Panc1 (cell line): Measurements from ENCODE around the gene GALNT13. TPM values are rescaled to one million over a fixed set of nuclear protein-coding genes. Genes with fewer than 3 reads are reported as not detected.

Experiments used
- ATAC-seq: fragments of 200-7000 bp; cut with Tn5 transposase; 2 replicates; pipeline ENCODE4 v1.9.1; 2020; ENCODE audit warnings: mild to moderate bottlenecking, moderate library complexity
- BruUV-seq: library from RNA; stranded (reverse); fragments of 400-500 nt; replicated peaks from 2 replicates; lab custom pipeline; 2021; lab: Mats Ljungman, UMichigan
- CTCF ChIA-PET: fragments of 300-600 bp; sonication (Branson Sonifier 250); formaldehyde crosslinking; loops from one replicate; lab custom pipeline; 2022; ENCODE audit warnings: antibody characterized with exemption; lab: Charles Lee
- POLR2A ChIA-PET: fragments of 300-600 bp; sonication (Branson Sonifier 250); formaldehyde crosslinking; loops from one replicate; lab custom pipeline; 2022; ENCODE audit warnings: antibody characterized with exemption; lab: Charles Lee
- DNase-seq: peaks from one replicate; pipeline ENCODE4 v3.0.0-alpha.2; 2010; ENCODE audit warnings: low read depth, low spot score
- H3K27ac ChIP-seq: 2 replicates; pipeline ENCODE4 v1.5.1; 2011; ENCODE audit warnings: mild to moderate bottlenecking, low read length, inconsistent platforms
- H3K27me3 ChIP-seq: fragments of 200-500 bp; sonication (Bioruptor generic); 2 replicates; pipeline ENCODE4 v1.6.0; 2014; ENCODE audit warnings: low read length, inconsistent platforms; ENCODE audit not compliant: control insufficient read depth, insufficient read depth
- H3K36me3 ChIP-seq: fragments of 200-500 bp; sonication (Bioruptor generic); 2 replicates; pipeline ENCODE4 v1.5.1; 2014; ENCODE audit warnings: inconsistent platforms, mild to moderate bottlenecking, low read length, moderate library complexity; ENCODE audit not compliant: control insufficient read depth, insufficient read depth
- H3K4me1 ChIP-seq: 2 replicates; pipeline ENCODE4 v1.5.1; 2011; ENCODE audit warnings: inconsistent platforms, mild to moderate bottlenecking, low read length, moderate library complexity; ENCODE audit not compliant: control insufficient read depth, insufficient read depth
- H3K4me3 ChIP-seq, 2 experiments: 2 replicates each; pipeline ENCODE4 v1.5.1; 2011 to 2012; ENCODE audit warnings: low read depth in 2 of 2, low read length in 2 of 2, mild to moderate bottlenecking in 2 of 2, inconsistent platforms in 1 of 2, moderate library complexity in 1 of 2
- H3K9me3 ChIP-seq: fragments of 200-500 bp; sonication (Bioruptor generic); 2 replicates; pipeline ENCODE4 v1.5.1; 2014; ENCODE audit warnings: low read depth, mild to moderate bottlenecking, inconsistent platforms, low read length, moderate library complexity; ENCODE audit not compliant: control insufficient read depth, insufficient read depth
- POLR2AphosphoS5 ChIP-seq: IDR thresholded peaks from 2 replicates; pipeline ENCODE4 v1.6.1; 2012; ENCODE audit warnings: mild to moderate bottlenecking, low read depth, low read length, moderate library complexity
- SIN3A ChIP-seq: IDR thresholded peaks from 2 replicates; pipeline ENCODE4 v1.6.1; 2012; ENCODE audit warnings: low read depth, mild to moderate bottlenecking, low read length, moderate library complexity, borderline replicate concordance; ENCODE audit not compliant: insufficient read depth
- TCF7L2 ChIP-seq: IDR thresholded peaks from 2 replicates; pipeline ENCODE4 v1.6.1; 2011; ENCODE audit warnings: mild to moderate bottlenecking, low read depth, low read length, inconsistent platforms
- in situ Hi-C: cut with HindIII; loops from 2 replicates; pipeline ENCODE4 v1.10.0; 2016; ENCODE audit warnings: low sequenced_read_pairs, low pct_unique_long_range_greater_than_20kb
- intact Hi-C: fragments of 100-400 bp; cut with micrococcal nuclease; formaldehyde crosslinking; loops from one replicate; pipeline ENCODE4 v1.10.0; 2022; ENCODE audit not compliant: unreplicated experiment
- total RNA-seq: library from RNA; stranded (reverse); gene quantifications from one replicate; pipeline ENCODE4 v1.2.1, GENCODE V29; 2021; ENCODE audit not compliant: unreplicated experiment
- TF ChIP-seq, protein P1 (sequence below), 2 experiments: IDR thresholded peaks; 2 replicates each; pipeline ENCODE4 v1.6.1; 2011 to 2012; ENCODE audit warnings: low read depth in 2 of 2, control low read depth in 1 of 2, low read length in 1 of 2, mild to moderate bottlenecking in 1 of 2, moderate library complexity in 1 of 2; ENCODE audit not compliant: insufficient read depth in 1 of 2
- TF ChIP-seq, protein P2 (sequence below): fragments of 450-650 bp; IDR thresholded peaks from 2 replicates; pipeline ENCODE4 v1.5.1; 2017; ENCODE audit warnings: mild to moderate bottlenecking

Gene GALNT13
- total RNA-seq, 1 experiment from 2014 or later = not detected

DNA sequence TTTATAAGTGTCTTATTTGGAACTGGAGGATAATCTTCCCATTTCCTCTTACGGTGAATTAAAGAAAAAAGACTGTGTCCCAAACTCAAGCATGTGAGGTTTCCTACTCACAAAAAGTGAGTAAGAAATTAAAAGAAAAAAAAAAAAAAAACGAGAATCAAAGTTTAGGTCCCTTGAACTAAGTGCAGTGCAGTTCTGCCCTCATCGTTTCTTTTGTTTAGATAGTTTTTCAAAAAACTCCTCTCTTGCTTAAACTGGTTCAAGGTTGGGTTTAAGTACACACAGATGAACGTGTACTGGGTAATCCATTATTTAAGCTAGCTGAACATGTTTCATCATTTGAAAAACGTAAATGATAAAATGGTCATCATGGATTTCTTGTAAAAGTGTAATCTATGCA lies 590.9 kb downstream of the GALNT13 start:
- no peaks in the 10 kb centered on the region for H3K36me3 ChIP-seq
- H3K4me1 ChIP-seq = no peaks in the 10 kb centered on the region
- in situ Hi-C loops (no loop called here), intact Hi-C loops (no loop called here)
- no peak for ATAC-seq
- H3K9me3 ChIP-seq = no peaks in the 10 kb centered on the region
- no peak overlapping the region for H3K4me3 ChIP-seq
- no TSS peak for BruUV-seq
- CTCF ChIA-PET = no interaction called here
- POLR2A ChIA-PET = no interaction called here
- H3K27ac ChIP-seq = no peak overlapping the region
- TF ChIP-seq POLR2AphosphoS5 = no peak
- TF ChIP-seq SIN3A = no peak
- TF ChIP-seq, protein P1, sequence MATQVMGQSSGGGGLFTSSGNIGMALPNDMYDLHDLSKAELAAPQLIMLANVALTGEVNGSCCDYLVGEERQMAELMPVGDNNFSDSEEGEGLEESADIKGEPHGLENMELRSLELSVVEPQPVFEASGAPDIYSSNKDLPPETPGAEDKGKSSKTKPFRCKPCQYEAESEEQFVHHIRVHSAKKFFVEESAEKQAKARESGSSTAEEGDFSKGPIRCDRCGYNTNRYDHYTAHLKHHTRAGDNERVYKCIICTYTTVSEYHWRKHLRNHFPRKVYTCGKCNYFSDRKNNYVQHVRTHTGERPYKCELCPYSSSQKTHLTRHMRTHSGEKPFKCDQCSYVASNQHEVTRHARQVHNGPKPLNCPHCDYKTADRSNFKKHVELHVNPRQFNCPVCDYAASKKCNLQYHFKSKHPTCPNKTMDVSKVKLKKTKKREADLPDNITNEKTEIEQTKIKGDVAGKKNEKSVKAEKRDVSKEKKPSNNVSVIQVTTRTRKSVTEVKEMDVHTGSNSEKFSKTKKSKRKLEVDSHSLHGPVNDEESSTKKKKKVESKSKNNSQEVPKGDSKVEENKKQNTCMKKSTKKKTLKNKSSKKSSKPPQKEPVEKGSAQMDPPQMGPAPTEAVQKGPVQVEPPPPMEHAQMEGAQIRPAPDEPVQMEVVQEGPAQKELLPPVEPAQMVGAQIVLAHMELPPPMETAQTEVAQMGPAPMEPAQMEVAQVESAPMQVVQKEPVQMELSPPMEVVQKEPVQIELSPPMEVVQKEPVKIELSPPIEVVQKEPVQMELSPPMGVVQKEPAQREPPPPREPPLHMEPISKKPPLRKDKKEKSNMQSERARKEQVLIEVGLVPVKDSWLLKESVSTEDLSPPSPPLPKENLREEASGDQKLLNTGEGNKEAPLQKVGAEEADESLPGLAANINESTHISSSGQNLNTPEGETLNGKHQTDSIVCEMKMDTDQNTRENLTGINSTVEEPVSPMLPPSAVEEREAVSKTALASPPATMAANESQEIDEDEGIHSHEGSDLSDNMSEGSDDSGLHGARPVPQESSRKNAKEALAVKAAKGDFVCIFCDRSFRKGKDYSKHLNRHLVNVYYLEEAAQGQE (IDR thresholded peaks at IDR 0.05; ENCODE audit: insufficient read depth in 1 of 2, low read depth in 2 of 2, low read length in 1 of 2) = no peak
- TF ChIP-seq, protein P2, sequence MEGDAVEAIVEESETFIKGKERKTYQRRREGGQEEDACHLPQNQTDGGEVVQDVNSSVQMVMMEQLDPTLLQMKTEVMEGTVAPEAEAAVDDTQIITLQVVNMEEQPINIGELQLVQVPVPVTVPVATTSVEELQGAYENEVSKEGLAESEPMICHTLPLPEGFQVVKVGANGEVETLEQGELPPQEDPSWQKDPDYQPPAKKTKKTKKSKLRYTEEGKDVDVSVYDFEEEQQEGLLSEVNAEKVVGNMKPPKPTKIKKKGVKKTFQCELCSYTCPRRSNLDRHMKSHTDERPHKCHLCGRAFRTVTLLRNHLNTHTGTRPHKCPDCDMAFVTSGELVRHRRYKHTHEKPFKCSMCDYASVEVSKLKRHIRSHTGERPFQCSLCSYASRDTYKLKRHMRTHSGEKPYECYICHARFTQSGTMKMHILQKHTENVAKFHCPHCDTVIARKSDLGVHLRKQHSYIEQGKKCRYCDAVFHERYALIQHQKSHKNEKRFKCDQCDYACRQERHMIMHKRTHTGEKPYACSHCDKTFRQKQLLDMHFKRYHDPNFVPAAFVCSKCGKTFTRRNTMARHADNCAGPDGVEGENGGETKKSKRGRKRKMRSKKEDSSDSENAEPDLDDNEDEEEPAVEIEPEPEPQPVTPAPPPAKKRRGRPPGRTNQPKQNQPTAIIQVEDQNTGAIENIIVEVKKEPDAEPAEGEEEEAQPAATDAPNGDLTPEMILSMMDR = no peak
- no peak for TF ChIP-seq TCF7L2
- no peak for DNase-seq
- no peaks in the 10 kb centered on the region for H3K27me3 ChIP-seq

DNA sequence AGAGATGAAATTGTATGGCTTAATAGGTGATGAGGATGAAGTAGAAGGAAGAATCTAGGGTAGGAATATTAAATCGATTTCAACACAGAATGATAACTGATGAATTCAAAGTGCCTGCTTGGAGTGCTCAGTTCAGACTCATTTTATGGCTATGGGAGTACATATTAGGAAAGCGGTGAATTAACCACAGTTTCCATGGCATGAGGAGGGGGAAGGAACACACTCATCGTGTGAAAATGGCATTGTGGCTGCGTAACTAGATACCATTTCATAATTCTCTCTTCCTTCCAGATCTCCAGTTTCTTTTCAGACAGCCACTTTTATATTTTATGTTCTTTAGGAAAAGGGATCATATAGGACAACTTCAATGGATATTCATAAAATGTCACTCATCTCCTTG lies 594.5 kb downstream of the GALNT13 start:
- no peaks in the 10 kb centered on the region for H3K9me3 ChIP-seq
- ChIA-PET POLR2A (no interaction called here), CTCF (no interaction called here)
- H3K27me3 ChIP-seq = no peaks in the 10 kb centered on the region
- TF ChIP-seq TCF7L2 (no peak), POLR2AphosphoS5 (no peak), SIN3A (no peak)
- TF ChIP-seq, protein P2 = no peak
- TF ChIP-seq, protein P1 (IDR thresholded peaks at IDR 0.05; ENCODE audit: insufficient read depth in 1 of 2, low read depth in 2 of 2, low read length in 1 of 2) = no peak
- in situ Hi-C loops (no loop called here), intact Hi-C loops (no loop called here)
- no peaks in the 10 kb centered on the region for H3K4me1 ChIP-seq
- BruUV-seq = no TSS peak
- no peak for ATAC-seq
- no peaks in the 10 kb centered on the region for H3K36me3 ChIP-seq
- DNase-seq = no peak
- H3K4me3 ChIP-seq = no peak overlapping the region
- H3K27ac ChIP-seq = no peak overlapping the region
